ENCODE data around the gene CWC27.

Gene CWC27

GRCh38 chr5:64980176-64980575 is 211.4 kb downstream of the CWC27 start:
- Mint-ChIP-seq H3K27ac (no peak overlapping the region), H3K4me3 (no peak overlapping the region), H3K9me3 (no peaks in the 10 kb centered on the region), H3K4me1 (ENCODE audit: low read depth) (peaks cover 12% of the 10 kb centered on the region), H3K27me3 (no peaks in the 10 kb centered on the region), H3K36me3 (ENCODE audit: low read depth) (peaks cover 48% of the 10 kb centered on the region)

GRCh38 chr5:64987768-64988167 is 219.0 kb downstream of the CWC27 start:
- H3K4me3 Mint-ChIP-seq: no peak overlapping the region
- H3K27ac Mint-ChIP-seq: no peak overlapping the region
- no peaks in the 10 kb centered on the region for H3K27me3 Mint-ChIP-seq
- H3K36me3 Mint-ChIP-seq (ENCODE audit: low read depth): peaks cover 58% of the 10 kb centered on the region
- H3K9me3 Mint-ChIP-seq: no peaks in the 10 kb centered on the region
- H3K4me1 Mint-ChIP-seq (ENCODE audit: low read depth): no peaks in the 10 kb centered on the region

- Mint-ChIP-seq H3K9me3 (peaks cover 1% of the 10 kb centered on the region), H3K27ac (no peak overlapping the region), H3K27me3 (no peaks in the 10 kb centered on the region), H3K4me1 (ENCODE audit: low read depth) (no peaks in the 10 kb centered on the region), H3K4me3 (no peak overlapping the region), H3K36me3 (ENCODE audit: low read depth) (peaks cover 11% of the 10 kb centered on the region)
Measured at GRCh38 chr5:65009207-65009606, 240.5 kb downstream of the CWC27 start.

DNA sequence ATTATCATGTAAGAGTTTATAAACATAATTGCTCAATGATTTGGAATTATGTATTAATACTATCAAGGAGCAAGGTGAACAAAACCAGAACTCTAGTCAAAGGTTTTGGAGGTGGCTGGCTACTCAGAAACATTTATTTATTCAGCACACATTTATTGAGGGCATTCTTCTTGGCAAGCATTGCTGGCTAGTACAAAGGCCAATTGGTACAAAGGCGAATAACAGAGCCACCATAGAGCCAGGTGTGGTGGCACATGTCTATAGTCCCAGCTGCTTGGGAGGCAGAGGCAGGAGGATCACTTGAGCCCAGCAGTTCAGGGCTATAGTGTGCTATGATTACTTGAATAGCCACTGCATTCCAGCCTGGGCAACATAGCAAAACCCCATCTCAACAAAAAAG is 242.1 kb downstream of the CWC27 start:
- Mint-ChIP-seq H3K27ac (no peak overlapping the region), H3K4me3 (no peak overlapping the region), H3K36me3 (ENCODE audit: low read depth) (peaks cover 9% of the 10 kb centered on the region), H3K27me3 (no peaks in the 10 kb centered on the region), H3K9me3 (no peaks in the 10 kb centered on the region), H3K4me1 (ENCODE audit: low read depth) (no peaks in the 10 kb centered on the region)

DNA sequence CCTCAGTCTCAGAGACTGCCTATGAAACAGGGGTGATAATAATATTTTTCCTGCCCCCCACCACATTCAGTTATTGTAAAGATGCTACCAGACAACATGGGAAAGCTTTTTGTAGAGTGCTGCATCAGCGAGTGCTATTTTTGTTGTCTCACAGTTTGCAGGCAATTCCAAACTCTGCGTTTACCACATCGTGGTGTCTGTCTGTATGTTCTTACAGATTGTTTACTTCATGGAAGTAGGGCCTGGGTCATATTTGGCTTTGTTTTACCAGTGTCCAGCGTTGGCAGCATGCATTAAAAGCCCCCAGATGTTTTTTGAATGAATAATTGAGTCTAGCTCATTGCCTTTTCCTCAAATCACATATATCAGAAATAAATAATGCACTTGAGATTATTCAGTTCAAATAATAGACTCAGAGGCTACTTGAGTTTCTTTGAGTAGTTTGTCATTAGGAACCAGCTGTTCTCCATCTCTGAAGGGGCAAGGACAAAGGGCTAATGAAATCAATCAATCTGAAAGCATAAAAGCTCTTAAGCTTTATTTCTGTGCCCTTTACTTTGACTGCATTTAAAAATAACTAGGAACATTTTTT is 243.7 kb downstream of the CWC27 start:
- no peak overlapping the region for H3K27ac Mint-ChIP-seq
- no peaks in the 10 kb centered on the region for H3K4me1 Mint-ChIP-seq (ENCODE audit: low read depth)
- no peaks in the 10 kb centered on the region for H3K27me3 Mint-ChIP-seq
- peaks cover 4% of the 10 kb centered on the region for H3K36me3 Mint-ChIP-seq (ENCODE audit: low read depth)
- H3K9me3 Mint-ChIP-seq: no peaks in the 10 kb centered on the region
- H3K4me3 Mint-ChIP-seq: no peak overlapping the region

- H3K9me3 Mint-ChIP-seq: no peaks in the 10 kb centered on the region
- H3K4me3 Mint-ChIP-seq: no peak overlapping the region
- H3K27ac Mint-ChIP-seq: no peak overlapping the region
- no peaks in the 10 kb centered on the region for H3K4me1 Mint-ChIP-seq (ENCODE audit: low read depth)
- peaks cover 6% of the 10 kb centered on the region for H3K36me3 Mint-ChIP-seq (ENCODE audit: low read depth)
- no peaks in the 10 kb centered on the region for H3K27me3 Mint-ChIP-seq
Measured at GRCh38 chr5:65013166-65013565, 244.4 kb downstream of the CWC27 start.

DNA sequence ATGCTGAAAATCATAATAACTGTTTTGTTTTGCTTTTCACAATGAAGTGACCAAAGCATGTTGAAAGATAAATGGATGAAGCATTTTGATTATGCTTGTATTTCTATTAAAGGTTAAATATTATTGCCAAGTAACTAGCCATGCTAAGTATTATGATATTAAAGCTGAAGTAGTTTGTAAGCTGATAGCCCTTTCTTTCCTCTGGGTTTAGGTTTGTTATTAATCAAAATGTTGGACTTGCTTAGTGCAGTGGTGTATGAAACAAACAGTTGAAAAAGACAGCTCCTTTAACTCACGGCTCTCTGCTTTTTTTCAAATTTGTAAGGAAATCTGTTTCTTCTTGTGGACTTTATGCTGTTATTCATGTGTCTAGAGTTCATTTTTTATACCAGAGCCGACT is 246.0 kb downstream of the CWC27 start:
- Mint-ChIP-seq H3K9me3 (no peaks in the 10 kb centered on the region), H3K27me3 (no peaks in the 10 kb centered on the region), H3K4me3 (no peak overlapping the region), H3K27ac (no peak overlapping the region), H3K4me1 (ENCODE audit: low read depth) (peaks cover 4% of the 10 kb centered on the region), H3K36me3 (ENCODE audit: low read depth) (peaks cover 4% of the 10 kb centered on the region)

DNA sequence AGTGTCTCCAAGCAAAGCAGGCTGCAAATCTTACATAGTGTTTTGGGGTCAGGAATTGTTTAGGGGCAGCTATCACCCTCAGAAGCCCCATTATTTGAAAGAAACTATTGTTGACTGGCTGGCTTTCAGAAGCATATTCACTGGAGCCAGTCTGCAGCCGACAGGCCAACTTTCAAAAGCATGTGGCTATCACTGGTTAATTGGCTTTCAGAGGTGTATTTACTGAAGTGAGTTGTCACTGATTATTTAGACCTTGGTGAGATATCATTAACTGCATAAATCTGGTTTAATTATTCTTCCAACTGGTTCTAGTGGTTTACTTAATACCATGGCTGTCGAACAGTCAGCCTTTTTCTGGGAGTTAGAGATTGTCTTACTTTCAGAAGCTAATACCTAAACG is 247.0 kb downstream of the CWC27 start:
- H3K4me1 Mint-ChIP-seq (ENCODE audit: low read depth): peaks cover 13% of the 10 kb centered on the region
- H3K36me3 Mint-ChIP-seq (ENCODE audit: low read depth): peaks cover 4% of the 10 kb centered on the region
- no peak overlapping the region for H3K27ac Mint-ChIP-seq
- H3K27me3 Mint-ChIP-seq: no peaks in the 10 kb centered on the region
- no peaks in the 10 kb centered on the region for H3K9me3 Mint-ChIP-seq
- no peak overlapping the region for H3K4me3 Mint-ChIP-seq

DNA sequence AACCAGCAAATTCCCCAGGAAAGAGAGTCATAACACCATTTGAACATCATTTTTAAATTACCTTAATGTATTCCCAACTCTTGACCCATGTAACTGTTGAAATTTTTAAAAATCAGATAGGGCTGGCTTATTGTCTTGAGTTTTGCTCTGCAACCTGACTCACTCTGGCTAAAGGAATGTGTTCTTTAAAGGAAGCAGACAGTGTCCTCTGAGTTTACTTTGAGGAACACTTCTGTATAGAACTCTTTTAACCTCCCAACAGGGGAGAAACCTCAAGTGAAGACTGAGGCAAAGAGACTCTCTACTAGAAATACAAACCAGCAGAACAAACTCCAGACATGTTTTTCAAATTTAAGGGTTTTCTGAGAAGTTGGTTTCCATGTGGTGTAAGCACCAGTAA is 248.9 kb downstream of the CWC27 start:
- Mint-ChIP-seq H3K27ac (no peak overlapping the region), H3K9me3 (no peaks in the 10 kb centered on the region), H3K4me1 (ENCODE audit: low read depth) (peaks cover 30% of the 10 kb centered on the region), H3K4me3 (no peak overlapping the region), H3K27me3 (no peaks in the 10 kb centered on the region), H3K36me3 (ENCODE audit: low read depth) (peaks cover 4% of the 10 kb centered on the region)

- peaks cover 31% of the 10 kb centered on the region for H3K4me1 Mint-ChIP-seq (ENCODE audit: low read depth)
- H3K9me3 Mint-ChIP-seq: no peaks in the 10 kb centered on the region
- H3K4me3 Mint-ChIP-seq: no peak overlapping the region
- no peaks in the 10 kb centered on the region for H3K27me3 Mint-ChIP-seq
- H3K36me3 Mint-ChIP-seq (ENCODE audit: low read depth): peaks cover 4% of the 10 kb centered on the region
- H3K27ac Mint-ChIP-seq: no peak overlapping the region
Measured at GRCh38 chr5:65018763-65019162, 250.0 kb downstream of the CWC27 start.

- no peaks in the 10 kb centered on the region for H3K9me3 Mint-ChIP-seq
- no peaks in the 10 kb centered on the region for H3K27me3 Mint-ChIP-seq
- no peak overlapping the region for H3K4me3 Mint-ChIP-seq
- no peak overlapping the region for H3K27ac Mint-ChIP-seq
- H3K4me1 Mint-ChIP-seq (ENCODE audit: low read depth): peaks cover 31% of the 10 kb centered on the region
- peaks cover 4% of the 10 kb centered on the region for H3K36me3 Mint-ChIP-seq (ENCODE audit: low read depth)
Measured at GRCh38 chr5:65020492-65020891, 251.8 kb downstream of the CWC27 start.

DNA sequence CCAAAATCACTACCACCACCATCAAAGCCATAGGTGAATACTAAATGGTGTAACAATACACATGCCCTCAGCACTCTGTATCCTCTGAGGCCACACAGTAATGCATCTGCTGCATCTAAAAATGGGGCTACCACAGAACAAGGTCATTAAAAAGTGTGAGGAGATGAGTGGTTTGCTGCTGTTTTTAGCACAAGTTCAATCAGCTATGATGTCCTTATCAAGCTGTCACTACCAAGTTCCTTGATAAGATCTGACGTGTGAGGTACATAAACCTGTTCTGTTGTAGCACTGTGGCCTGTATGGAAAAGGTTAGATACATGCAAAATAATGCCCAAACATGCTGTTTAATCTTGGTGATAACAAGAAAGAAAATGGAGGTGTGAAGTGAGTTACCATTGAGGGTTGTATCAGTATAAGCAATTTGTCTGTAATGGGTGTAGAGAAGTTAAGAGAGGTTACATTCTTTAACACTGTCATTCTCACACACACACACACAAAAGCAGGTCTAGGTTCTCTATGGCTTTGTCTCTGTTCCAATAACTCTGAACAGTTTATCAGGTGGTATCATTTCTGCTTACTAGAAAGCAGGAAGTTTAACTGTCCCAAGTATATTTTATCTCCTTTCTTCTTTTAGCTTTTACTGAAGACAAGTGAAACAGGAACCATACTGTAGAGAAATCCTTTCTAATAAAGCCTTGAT is 252.9 kb downstream of the CWC27 start:
- no peak overlapping the region for H3K4me3 Mint-ChIP-seq

GRCh38 chr5:65022932-65023331 is 254.2 kb downstream of the CWC27 start:
- no peaks in the 10 kb centered on the region for H3K9me3 Mint-ChIP-seq
- H3K4me3 Mint-ChIP-seq: no peak overlapping the region
- no peak overlapping the region for H3K27ac Mint-ChIP-seq
- H3K27me3 Mint-ChIP-seq: no peaks in the 10 kb centered on the region
- H3K36me3 Mint-ChIP-seq (ENCODE audit: low read depth): peaks cover 3% of the 10 kb centered on the region
- H3K4me1 Mint-ChIP-seq (ENCODE audit: low read depth): peaks cover 42% of the 10 kb centered on the region

More for the DNA sequence above, 252.9 kb downstream of the CWC27 start:
- no peaks in the 10 kb centered on the region for H3K9me3 Mint-ChIP-seq
- H3K36me3 Mint-ChIP-seq (ENCODE audit: low read depth): peaks cover 4% of the 10 kb centered on the region
- H3K27me3 Mint-ChIP-seq: no peaks in the 10 kb centered on the region
- peak overlapping the region; percentile 79 for H3K27ac Mint-ChIP-seq
- peaks cover 35% of the 10 kb centered on the region for H3K4me1 Mint-ChIP-seq (ENCODE audit: low read depth)

- Mint-ChIP-seq H3K9me3 (no peaks in the 10 kb centered on the region), H3K4me3 (no peak overlapping the region), H3K27ac (no peak overlapping the region), H3K4me1 (ENCODE audit: low read depth) (peaks cover 40% of the 10 kb centered on the region), H3K36me3 (ENCODE audit: low read depth) (no peaks in the 10 kb centered on the region), H3K27me3 (no peaks in the 10 kb centered on the region)
Measured at GRCh38 chr5:65024681-65025080, 256.0 kb downstream of the CWC27 start.

GRCh38 chr5:65026816-65027548 is 258.3 kb downstream of the CWC27 start:
- no peak overlapping the region for H3K4me3 Mint-ChIP-seq
- H3K9me3 Mint-ChIP-seq: no peaks in the 10 kb centered on the region
- peak overlapping the region; percentile 81 for H3K27ac Mint-ChIP-seq
- H3K36me3 Mint-ChIP-seq (ENCODE audit: low read depth): no peaks in the 10 kb centered on the region
- peaks cover 18% of the 10 kb centered on the region for H3K4me1 Mint-ChIP-seq (ENCODE audit: low read depth)
- H3K27me3 Mint-ChIP-seq: no peaks in the 10 kb centered on the region

All from stimulated activated naive CD8-positive, alpha-beta T cell treated with anti-CD3 and anti-CD28 coated beads, Interleukin-15, Interleukin-2, amounts not matched to agents 100 ng/mL and 50 ng/mL, for 24 hours (primary cell).